Mammary epithelial cell (primary cell): ENCODE measurements around the gene LRRC43.

Experiments
- CTCF ChIP-seq, 2 donors: IDR thresholded peaks in 1 of 2; conservative IDR thresholded peaks in 1 of 2; 2 replicates each; pipeline ENCODE4 v1.5.1; 2011 to 2012; ENCODE audit warnings: inconsistent platforms in 2 of 2, low read length in 2 of 2, mild to moderate bottlenecking in 2 of 2, control low read depth in 1 of 2, low read depth in 1 of 2; ENCODE audit not compliant: insufficient read depth in 1 of 2; ENCODE audit errors: extremely low read depth in 1 of 2
- EZH2 ChIP-seq: IDR thresholded peaks from 2 replicates; pipeline ENCODE4 v1.6.1; 2012; ENCODE audit warnings: low read length, inconsistent platforms, borderline replicate concordance

GRCh38 chr12:122138616-122139015 lies 44.3 kb upstream of the LRRC43 start:
- no peak for TF ChIP-seq CTCF (conservative IDR thresholded peaks at IDR 0.05 in 1 of 2, IDR thresholded peaks at IDR 0.05 in 1 of 2; ENCODE audit: extremely low read depth in 1 of 2, insufficient read depth in 1 of 2, low read depth in 1 of 2, low read length in 2 of 2)
- TF ChIP-seq EZH2 = no peak
